VCaP (cell line): ENCODE data around the gene CRYGB.
"Not testable (repeated sequence)": the region's sequence is repeated elsewhere in the genome, so short reads cannot be mapped to it uniquely, and the experiment has no call there.

Experiments used
- H3K27ac ChIP-seq: fragments of 450-650 bp; 2 replicates; pipeline ENCODE4 v1.5.1; 2017
- TF ChIP-seq, protein P1 (sequence below): fragments of 450-650 bp; conservative IDR thresholded peaks from 2 replicates; pipeline ENCODE4 v1.5.1; 2017; ENCODE audit warnings: mild to moderate bottlenecking, moderate library complexity

The CRYGB gene

DNA sequence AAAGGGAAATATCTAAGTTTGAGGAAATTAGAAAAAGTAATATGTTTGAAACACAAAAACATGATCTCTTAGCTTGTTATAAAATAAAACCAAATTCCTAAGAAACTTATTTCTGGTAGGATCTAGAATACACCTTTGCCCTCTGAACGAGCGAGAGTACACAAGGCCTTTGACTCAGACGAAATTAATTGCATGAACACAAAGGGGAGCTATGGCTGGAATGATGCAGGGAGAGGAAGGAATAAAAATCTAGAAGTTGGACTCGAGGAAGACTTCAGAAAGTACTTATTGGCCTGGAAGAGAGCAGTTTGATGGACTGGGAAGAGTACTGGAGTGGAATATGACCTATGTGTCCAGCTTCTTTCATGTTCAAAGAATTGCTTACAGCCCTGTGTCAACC, 20.7 kb downstream of the CRYGB start:
- TF ChIP-seq, protein P1, sequence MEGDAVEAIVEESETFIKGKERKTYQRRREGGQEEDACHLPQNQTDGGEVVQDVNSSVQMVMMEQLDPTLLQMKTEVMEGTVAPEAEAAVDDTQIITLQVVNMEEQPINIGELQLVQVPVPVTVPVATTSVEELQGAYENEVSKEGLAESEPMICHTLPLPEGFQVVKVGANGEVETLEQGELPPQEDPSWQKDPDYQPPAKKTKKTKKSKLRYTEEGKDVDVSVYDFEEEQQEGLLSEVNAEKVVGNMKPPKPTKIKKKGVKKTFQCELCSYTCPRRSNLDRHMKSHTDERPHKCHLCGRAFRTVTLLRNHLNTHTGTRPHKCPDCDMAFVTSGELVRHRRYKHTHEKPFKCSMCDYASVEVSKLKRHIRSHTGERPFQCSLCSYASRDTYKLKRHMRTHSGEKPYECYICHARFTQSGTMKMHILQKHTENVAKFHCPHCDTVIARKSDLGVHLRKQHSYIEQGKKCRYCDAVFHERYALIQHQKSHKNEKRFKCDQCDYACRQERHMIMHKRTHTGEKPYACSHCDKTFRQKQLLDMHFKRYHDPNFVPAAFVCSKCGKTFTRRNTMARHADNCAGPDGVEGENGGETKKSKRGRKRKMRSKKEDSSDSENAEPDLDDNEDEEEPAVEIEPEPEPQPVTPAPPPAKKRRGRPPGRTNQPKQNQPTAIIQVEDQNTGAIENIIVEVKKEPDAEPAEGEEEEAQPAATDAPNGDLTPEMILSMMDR = no peak
- H3K27ac ChIP-seq = no peak overlapping the region

DNA sequence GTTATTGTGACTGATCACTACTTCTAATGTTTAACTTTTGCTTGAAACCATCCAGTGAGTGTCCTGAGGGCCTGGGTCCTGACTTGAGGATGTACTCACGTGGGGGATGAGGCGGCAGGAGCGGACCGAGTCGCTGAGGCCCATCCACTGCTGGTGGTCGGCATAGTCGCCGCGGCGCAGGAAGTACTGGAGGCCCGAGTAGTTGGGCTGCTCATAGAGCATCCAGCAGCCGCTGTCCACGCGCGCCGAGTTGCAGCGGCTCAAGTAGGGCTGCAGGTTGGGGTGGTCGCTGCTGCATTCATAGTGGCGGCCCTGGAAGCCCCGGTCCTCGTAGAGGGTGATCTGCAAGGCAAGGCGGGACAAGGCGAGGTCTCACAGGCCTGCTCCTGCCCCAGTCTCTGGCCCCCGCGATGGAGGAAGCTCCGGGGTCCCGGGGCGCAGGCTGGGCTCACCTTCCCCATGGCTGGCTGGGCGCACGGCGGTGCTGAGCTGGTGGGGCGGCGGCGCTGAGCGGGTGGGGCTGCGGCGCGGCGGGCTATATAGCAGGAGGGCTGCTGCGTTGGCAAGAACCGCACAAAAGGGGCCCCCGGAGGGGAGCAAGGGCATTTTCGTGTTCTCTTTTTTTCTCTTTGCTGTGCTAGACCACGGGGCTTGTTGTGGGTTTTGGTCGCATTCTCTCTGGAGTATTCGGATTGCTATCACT, 21.8 kb downstream of the CRYGB start, which contains the start of gene CRYGD:
TSS of gene CRYGD (minus strand) at position 512 of the 703 bp plus-strand sequence. CDS start at position 461, 51 bp downstream.
- not testable (repeated sequence) for H3K27ac ChIP-seq

DNA sequence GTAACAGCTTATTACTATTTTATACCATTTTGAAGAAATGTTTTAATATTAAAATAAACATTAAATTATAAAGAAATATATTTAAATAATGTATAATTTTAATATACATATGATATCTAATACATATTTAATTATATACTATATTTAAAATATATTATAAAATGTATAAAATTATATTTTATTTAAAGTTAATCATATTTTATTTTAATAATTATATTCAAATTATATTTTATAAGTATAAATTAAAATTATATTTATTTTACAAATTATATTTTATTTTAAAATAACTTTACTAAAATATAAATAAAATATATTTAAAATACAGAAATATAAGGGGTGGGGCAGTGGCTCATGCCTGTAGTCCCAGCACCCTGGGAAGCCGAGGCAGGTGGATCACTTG, 23.7 kb downstream of the CRYGB start:
- H3K27ac ChIP-seq = no peak overlapping the region
- TF ChIP-seq, protein P1 = no peak

DNA sequence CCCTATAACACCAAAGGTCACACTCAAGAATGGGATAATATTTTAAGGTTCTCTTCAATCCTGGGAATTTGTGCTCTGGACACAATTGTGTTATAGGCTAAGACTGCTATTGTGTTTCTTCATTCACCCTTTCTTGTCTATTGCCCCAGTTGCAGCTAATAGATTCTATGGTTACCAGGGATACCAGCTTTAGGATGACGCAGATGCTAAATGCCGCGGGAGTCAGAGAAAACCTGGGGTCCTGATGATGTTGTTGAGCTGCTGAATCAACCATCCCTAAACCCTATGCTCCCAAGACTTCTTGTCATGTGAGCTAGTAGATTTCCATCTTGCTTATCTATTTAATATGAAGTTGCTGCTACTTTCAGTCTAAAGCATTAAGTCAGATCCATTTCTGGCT, 27.0 kb downstream of the CRYGB start:
- TF ChIP-seq, protein P1 = no peak
- H3K27ac ChIP-seq = no peak overlapping the region

DNA sequence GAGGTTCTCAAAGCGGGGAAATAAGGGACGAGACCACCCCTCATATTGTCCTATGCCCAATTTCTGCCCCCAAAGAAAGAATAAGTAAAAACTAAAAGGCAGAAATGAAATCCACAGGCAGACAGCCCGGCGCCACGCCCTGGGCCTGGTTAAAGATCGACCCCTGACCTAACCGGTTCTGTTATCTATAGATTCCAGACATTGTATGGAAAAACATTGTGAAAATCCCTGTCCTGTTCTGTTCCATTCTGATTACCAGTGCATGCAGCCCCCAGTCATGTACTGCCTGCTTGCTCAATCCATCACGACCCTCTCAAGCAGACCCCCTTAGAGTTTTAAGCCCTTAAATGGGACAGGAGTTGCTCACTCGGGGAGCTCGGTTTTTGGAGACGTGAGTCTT, 28.6 kb downstream of the CRYGB start:
- not testable (repeated sequence) for H3K27ac ChIP-seq

DNA sequence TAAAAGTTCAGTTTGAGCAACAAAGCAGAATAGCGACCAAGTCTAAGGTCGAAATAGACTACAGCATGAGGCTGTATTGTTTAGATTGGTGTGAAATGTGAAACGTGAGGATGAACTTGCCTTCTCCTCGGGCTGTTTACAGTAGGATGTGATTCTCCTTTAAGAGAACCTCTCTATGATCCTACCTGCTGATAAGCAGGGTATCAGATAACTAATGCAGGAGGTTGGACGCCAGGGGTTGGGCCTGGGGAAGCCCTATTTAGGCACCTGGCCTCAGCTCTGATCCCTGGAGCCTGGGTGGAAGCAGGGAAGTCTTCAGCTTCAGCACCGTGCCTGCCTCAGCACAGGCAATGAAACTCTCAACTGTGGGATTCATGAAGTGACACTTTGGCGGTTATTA, 33.0 kb downstream of the CRYGB start:
- TF ChIP-seq, protein P1 = no peak
- peak overlapping the region; percentile 74 for H3K27ac ChIP-seq

DNA sequence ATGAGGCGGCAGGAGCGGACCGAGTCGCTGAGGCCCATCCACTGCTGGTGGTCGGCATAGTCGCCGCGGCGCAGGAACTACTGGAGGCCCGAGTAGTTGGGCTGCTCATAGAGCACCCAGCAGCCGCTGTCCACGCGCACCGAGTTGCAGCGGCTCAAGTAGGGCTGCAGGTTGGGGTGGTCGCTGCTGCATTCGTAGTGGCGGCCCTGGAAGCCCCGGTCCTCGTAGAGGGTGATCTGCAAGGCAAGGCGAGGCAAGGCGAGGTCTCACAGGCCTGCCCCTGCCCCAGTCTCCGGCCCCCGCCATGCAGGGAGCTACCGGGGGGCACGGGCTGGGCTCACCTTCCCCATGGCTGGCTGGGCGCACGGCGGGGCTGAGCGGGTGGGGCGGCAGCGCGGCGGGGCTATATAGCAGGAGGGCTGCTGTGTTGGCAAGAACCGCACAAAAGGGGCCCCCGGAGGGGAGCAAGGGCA, 33.6 kb downstream of the CRYGB start:
- H3K27ac ChIP-seq = peak overlapping the region; percentile 74

DNA sequence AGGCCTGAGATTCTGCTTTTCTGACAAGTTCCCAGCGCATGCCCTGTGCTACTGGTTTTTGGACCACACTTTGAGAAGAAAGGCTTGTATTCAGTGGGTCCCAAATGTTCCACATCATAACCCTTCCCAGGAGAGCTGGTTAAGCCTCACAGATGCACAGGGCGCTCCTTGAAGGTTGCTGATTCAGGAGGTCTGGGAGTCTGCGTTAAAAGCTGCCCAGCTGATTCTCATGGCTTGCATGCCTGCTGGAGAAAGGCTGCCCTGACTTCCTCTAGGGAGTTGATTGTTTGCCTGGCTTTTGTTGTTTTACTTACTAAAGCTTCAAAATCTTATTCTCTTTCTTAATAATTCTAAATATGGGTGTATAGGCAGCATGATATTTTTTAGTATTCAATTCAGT, 42.3 kb downstream of the CRYGB start:
- H3K27ac ChIP-seq = no peak overlapping the region
- TF ChIP-seq, protein P1 = no peak

DNA sequence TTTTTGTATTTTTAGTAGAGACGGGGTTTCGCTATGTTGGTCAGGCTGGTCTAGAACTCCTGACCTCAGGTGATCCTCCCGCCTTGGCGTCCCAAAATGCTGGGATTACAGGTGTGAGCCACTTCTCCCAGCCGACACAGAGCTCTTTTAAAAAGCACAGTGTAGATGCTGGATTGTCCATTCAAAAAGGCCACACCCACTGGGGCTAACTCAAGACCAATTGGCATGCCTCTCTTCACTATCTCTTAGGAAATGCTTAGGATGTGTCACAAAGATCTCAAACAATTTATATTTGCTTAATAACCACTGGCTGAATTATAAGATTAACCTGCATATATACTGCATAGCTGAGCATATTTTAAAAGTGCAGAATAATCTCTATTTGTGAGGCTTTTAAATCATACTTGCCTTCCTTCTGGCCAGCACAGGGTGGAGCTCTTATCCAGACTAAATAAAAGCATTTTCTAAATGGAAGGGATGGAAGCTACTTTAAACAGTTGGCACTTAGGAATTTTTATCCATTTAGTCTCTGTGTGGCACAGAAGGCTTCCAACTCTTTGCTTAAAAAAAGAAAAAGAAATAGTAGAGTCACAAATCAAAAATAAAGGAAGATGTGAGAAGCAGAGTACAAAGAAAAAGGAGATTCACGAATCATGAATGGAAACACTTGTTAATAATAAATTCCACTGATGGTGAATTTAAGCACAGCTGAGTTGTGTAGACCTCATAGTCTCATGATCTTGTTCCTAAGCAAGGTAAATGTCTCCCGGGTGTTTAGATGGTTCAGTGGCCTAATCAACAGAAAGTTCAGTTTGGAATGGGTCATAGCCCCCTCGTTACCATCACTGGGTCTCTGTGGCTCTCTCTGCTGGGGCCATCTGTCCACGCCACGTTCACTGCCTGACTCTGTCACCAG, 44.0 kb downstream of the CRYGB start:
- TF ChIP-seq, protein P1 = peak; percentile 77
- H3K27ac ChIP-seq = no peak overlapping the region
